SK-N-SH treated with all-trans-retinoic acid at 6 μM for 48 hours (cell line): ENCODE measurements around the gene TMEM164.

Source experiments
- PATZ1 ChIP-seq: fragments of 250-450 bp; sonication (Bioruptor Pico); IDR thresholded peaks from 2 replicates; pipeline ENCODE4 v1.8.0; 2020; ENCODE audit warnings: mild to moderate bottlenecking, moderate library complexity, borderline replicate concordance
- TOX ChIP-seq: fragments of 250-450 bp; sonication (Bioruptor Pico); IDR thresholded peaks from 2 replicates; pipeline ENCODE4 v1.8.0; 2021; ENCODE audit warnings: mild to moderate bottlenecking, moderate library complexity, borderline replicate concordance
- ZNF70 ChIP-seq: fragments of 450-650 bp; formaldehyde crosslinking; IDR thresholded peaks from 2 replicates; pipeline ENCODE4 v1.5.0; 2020; ENCODE audit warnings: mild to moderate bottlenecking, moderate library complexity
- ZNF8 ChIP-seq: fragments of 450-650 bp; formaldehyde crosslinking; IDR thresholded peaks from 2 replicates; pipeline ENCODE4 v1.5.0; 2020; ENCODE audit warnings: mild to moderate bottlenecking, moderate library complexity
- TF ChIP-seq, protein P1 (sequence below): fragments of 250-450 bp; sonication (Bioruptor Pico); IDR thresholded peaks from 2 replicates; pipeline ENCODE4 v1.5.1; 2020; ENCODE audit warnings: low read depth, mild to moderate bottlenecking, moderate library complexity
- TF ChIP-seq, protein P2 (sequence below): fragments of 250-450 bp; sonication (Bioruptor Pico); IDR thresholded peaks from 2 replicates; pipeline ENCODE4 v1.5.0; 2020; ENCODE audit warnings: mild to moderate bottlenecking, moderate library complexity

GRCh38 chrX:109990582-109991276 lies 12.2 kb upstream of the TMEM164 start:
- TF ChIP-seq ZNF70 (CRISPR knock-in tag) (no peak), PATZ1 (no peak), TOX (CRISPR knock-in tag) (no peak), ZNF8 (CRISPR knock-in tag) (no peak)
- TF ChIP-seq, protein P1, sequence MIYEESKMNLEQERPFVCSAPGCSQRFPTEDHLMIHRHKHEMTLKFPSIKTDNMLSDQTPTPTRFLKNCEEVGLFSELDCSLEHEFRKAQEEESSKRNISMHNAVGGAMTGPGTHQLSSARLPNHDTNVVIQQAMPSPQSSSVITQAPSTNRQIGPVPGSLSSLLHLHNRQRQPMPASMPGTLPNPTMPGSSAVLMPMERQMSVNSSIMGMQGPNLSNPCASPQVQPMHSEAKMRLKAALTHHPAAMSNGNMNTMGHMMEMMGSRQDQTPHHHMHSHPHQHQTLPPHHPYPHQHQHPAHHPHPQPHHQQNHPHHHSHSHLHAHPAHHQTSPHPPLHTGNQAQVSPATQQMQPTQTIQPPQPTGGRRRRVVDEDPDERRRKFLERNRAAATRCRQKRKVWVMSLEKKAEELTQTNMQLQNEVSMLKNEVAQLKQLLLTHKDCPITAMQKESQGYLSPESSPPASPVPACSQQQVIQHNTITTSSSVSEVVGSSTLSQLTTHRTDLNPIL (CRISPR knock-in tag), result no peak
- TF ChIP-seq, protein P2, sequence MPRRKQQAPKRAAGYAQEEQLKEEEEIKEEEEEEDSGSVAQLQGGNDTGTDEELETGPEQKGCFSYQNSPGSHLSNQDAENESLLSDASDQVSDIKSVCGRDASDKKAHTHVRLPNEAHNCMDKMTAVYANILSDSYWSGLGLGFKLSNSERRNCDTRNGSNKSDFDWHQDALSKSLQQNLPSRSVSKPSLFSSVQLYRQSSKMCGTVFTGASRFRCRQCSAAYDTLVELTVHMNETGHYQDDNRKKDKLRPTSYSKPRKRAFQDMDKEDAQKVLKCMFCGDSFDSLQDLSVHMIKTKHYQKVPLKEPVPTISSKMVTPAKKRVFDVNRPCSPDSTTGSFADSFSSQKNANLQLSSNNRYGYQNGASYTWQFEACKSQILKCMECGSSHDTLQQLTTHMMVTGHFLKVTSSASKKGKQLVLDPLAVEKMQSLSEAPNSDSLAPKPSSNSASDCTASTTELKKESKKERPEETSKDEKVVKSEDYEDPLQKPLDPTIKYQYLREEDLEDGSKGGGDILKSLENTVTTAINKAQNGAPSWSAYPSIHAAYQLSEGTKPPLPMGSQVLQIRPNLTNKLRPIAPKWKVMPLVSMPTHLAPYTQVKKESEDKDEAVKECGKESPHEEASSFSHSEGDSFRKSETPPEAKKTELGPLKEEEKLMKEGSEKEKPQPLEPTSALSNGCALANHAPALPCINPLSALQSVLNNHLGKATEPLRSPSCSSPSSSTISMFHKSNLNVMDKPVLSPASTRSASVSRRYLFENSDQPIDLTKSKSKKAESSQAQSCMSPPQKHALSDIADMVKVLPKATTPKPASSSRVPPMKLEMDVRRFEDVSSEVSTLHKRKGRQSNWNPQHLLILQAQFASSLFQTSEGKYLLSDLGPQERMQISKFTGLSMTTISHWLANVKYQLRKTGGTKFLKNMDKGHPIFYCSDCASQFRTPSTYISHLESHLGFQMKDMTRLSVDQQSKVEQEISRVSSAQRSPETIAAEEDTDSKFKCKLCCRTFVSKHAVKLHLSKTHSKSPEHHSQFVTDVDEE, result no peak
